Neural cell (in vitro differentiated cells): ENCODE data around the gene RAD51AP2. TPM values are rescaled to one million over a fixed set of nuclear protein-coding genes. Genes with fewer than 3 reads are reported as not detected.

ENCODE experiments used
- H2AFZ ChIP-seq: fragments of 200-600, 300-800 bp; sonication (generic), shearing (Covaris generic); 2 replicates; pipeline ENCODE4 v1.6.0; 2014; ENCODE audit warnings: low read depth, mild to moderate bottlenecking, antibody characterized with exemption, low read length, moderate library complexity
- H3F3A ChIP-seq: fragments of 200-600 bp; shearing (Covaris generic); 2 replicates; pipeline ENCODE4 v1.6.1; 2016; ENCODE audit warnings: mild to moderate bottlenecking, moderate library complexity, mixed read lengths, antibody characterized with exemption, low read length; ENCODE audit not compliant: insufficient read depth, poor library complexity, severe bottlenecking
- H3K27ac ChIP-seq: fragments of 200-600, 300-800 bp; sonication (generic), shearing (Covaris generic); 2 replicates; pipeline ENCODE4 v1.5.1; 2014; ENCODE audit warnings: mild to moderate bottlenecking, low read length, moderate library complexity
- H3K27me3 ChIP-seq: fragments of 300-800, 200-600 bp; sonication (generic), shearing (Covaris generic); 2 replicates; pipeline ENCODE4 v1.6.0; 2014; ENCODE audit warnings: mild to moderate bottlenecking, low read depth, low read length, moderate library complexity; ENCODE audit not compliant: insufficient read depth
- H3K36me3 ChIP-seq: fragments of 300-800, 200-600 bp; sonication (generic), shearing (Covaris generic); 2 replicates; pipeline ENCODE4 v1.5.1; 2014; ENCODE audit warnings: mild to moderate bottlenecking, antibody characterized with exemption, low read length, moderate library complexity; ENCODE audit not compliant: insufficient read depth
- H3K4me2 ChIP-seq: fragments of 300-800, 200-600 bp; sonication (generic), shearing (Covaris generic); 2 replicates; pipeline ENCODE4 v1.6.0; 2014; ENCODE audit warnings: mild to moderate bottlenecking, low read length
- H3K4me3 ChIP-seq: fragments of 300-800, 200-600 bp; sonication (generic), shearing (Covaris generic); 2 replicates; pipeline ENCODE4 v1.5.1; 2014; ENCODE audit warnings: mild to moderate bottlenecking, low read length, moderate library complexity
- H3K79me2 ChIP-seq: fragments of 200-600 bp; shearing (Covaris generic); replicated peaks from 2 replicates; pipeline ENCODE4 v1.6.0; 2014; ENCODE audit warnings: mild to moderate bottlenecking, low read length, moderate library complexity; ENCODE audit not compliant: insufficient read depth
- H3K9ac ChIP-seq: fragments of 300-800, 200-600 bp; sonication (generic), shearing (Covaris generic); 2 replicates; pipeline ENCODE4 v1.6.1; 2016; ENCODE audit warnings: mild to moderate bottlenecking, low read length, mixed read lengths
- H3K9me2 ChIP-seq: fragments of 200-600 bp; shearing (Covaris generic); 2 replicates; pipeline ENCODE4 v1.6.1; 2016; ENCODE audit warnings: mild to moderate bottlenecking, low read length, mixed read lengths; ENCODE audit not compliant: insufficient read depth
- H3K9me3 ChIP-seq: fragments of 200-600, 300-800 bp; sonication (generic), shearing (Covaris generic); 2 replicates; pipeline ENCODE4 v1.6.1; 2016; ENCODE audit warnings: mild to moderate bottlenecking, mixed run types, low read length, moderate library complexity, mixed read lengths
- H4K20me1 ChIP-seq: fragments of 200-600 bp; shearing (Covaris generic); 2 replicates; pipeline ENCODE4 v1.6.1; 2016; ENCODE audit warnings: mild to moderate bottlenecking, mixed run types; ENCODE audit not compliant: insufficient read depth
- CTCF ChIP-seq: fragments of 450-650 bp; IDR thresholded peaks from 2 replicates; pipeline ENCODE4 v1.5.1; 2014; ENCODE audit warnings: antibody characterized with exemption, mild to moderate bottlenecking, moderate library complexity; ENCODE audit not compliant: poor library complexity, severe bottlenecking
- EP300 ChIP-seq: fragments of 450-650 bp; conservative IDR thresholded peaks from 2 replicates; pipeline ENCODE4 v1.6.1; 2014; ENCODE audit warnings: antibody characterized with exemption, mild to moderate bottlenecking, moderate library complexity; ENCODE audit not compliant: poor library complexity, severe bottlenecking
- EZH2 ChIP-seq: fragments of 200-600, 300-800 bp; shearing (Covaris generic), sonication (generic); IDR thresholded peaks from 2 replicates; pipeline ENCODE4 v1.6.1; 2014; ENCODE audit warnings: antibody characterized with exemption, low read length, borderline replicate concordance, mild to moderate bottlenecking; ENCODE audit not compliant: insufficient read depth, poor library complexity, severe bottlenecking
- MXI1 ChIP-seq: fragments of 450-650 bp; conservative IDR thresholded peaks from 2 replicates; pipeline ENCODE4 v1.6.1; 2014; ENCODE audit warnings: antibody characterized with exemption, mild to moderate bottlenecking; ENCODE audit not compliant: poor library complexity, severe bottlenecking
- POLR2AphosphoS5 ChIP-seq: IDR thresholded peaks from 2 replicates; pipeline ENCODE4 v1.6.1; 2012
- RAD21 ChIP-seq: fragments of 450-650 bp; conservative IDR thresholded peaks from 2 replicates; pipeline ENCODE4 v1.6.1; 2014; ENCODE audit warnings: antibody characterized with exemption, mild to moderate bottlenecking, moderate library complexity
- REST ChIP-seq: IDR thresholded peaks from 2 replicates; pipeline ENCODE4 v1.6.1; 2012; ENCODE audit warnings: borderline replicate concordance
- SMC3 ChIP-seq: fragments of 450-650 bp; conservative IDR thresholded peaks from 2 replicates; pipeline ENCODE4 v1.6.1; 2014; ENCODE audit warnings: antibody characterized with exemption, mild to moderate bottlenecking, moderate library complexity; ENCODE audit not compliant: poor library complexity
- TAF1 ChIP-seq: IDR thresholded peaks from 2 replicates; pipeline ENCODE4 v1.6.1; 2012; ENCODE audit warnings: low read depth
- polyA plus RNA-seq: library from polyadenylated mRNA; depleted of rRNA; stranded (reverse); fragments of >200 nt; gene quantifications from 2 replicates; pipeline ENCODE4 v1.2.3, GENCODE V29; 2014

RAD51AP2 gene
- polyA plus RNA-seq, 1 donor from 2014 or later = 0.54 TPM

GRCh38 chr2:17536416-17536815 lies 18.2 kb upstream of the RAD51AP2 start:
- Histone ChIP-seq H3K9me2 (no peaks in the 10 kb centered on the region), H3K9me3 (no peaks in the 10 kb centered on the region), H3K27ac (no peak overlapping the region), H3F3A (peaks cover 11% of the 10 kb centered on the region), H3K4me3 (no peak overlapping the region), H4K20me1 (no peaks in the 10 kb centered on the region), H2AFZ (no peak overlapping the region), H3K79me2 (no peaks in the 10 kb centered on the region), H3K27me3 (peaks cover 29% of the 10 kb centered on the region), H3K36me3 (no peaks in the 10 kb centered on the region), H3K9ac (no peak overlapping the region), H3K4me2 (no peak overlapping the region)
- TF ChIP-seq MXI1 (no peak), REST (no peak), EP300 (no peak), RAD21 (no peak), POLR2AphosphoS5 (no peak), SMC3 (no peak), TAF1 (no peak), CTCF (no peak), EZH2 (no peak)

GRCh38 chr2:17533546-17533945 lies 15.3 kb upstream of the RAD51AP2 start:
- H3K4me3 ChIP-seq = no peak overlapping the region

More at GRCh38 chr2:17533546-17533945, 15.3 kb upstream of the RAD51AP2 start:
- H3F3A ChIP-seq = no peaks in the 10 kb centered on the region
- no peak overlapping the region for H2AFZ ChIP-seq
- H3K36me3 ChIP-seq = no peaks in the 10 kb centered on the region
- no peak overlapping the region for H3K27ac ChIP-seq
- no peaks in the 10 kb centered on the region for H3K79me2 ChIP-seq
- no peak overlapping the region for H3K4me2 ChIP-seq
- peaks cover 24% of the 10 kb centered on the region for H3K27me3 ChIP-seq
- H4K20me1 ChIP-seq = no peaks in the 10 kb centered on the region
- no peak overlapping the region for H3K9ac ChIP-seq
- H3K9me3 ChIP-seq = no peaks in the 10 kb centered on the region
- TF ChIP-seq RAD21 (no peak), REST (no peak), CTCF (no peak), EP300 (no peak), SMC3 (no peak), EZH2 (no peak), POLR2AphosphoS5 (no peak), TAF1 (no peak), MXI1 (no peak)
- no peaks in the 10 kb centered on the region for H3K9me2 ChIP-seq
